NCI-H1105 (cell line): ENCODE measurements around the gene PLA2G4E.
A peak's percentile ranks its signal among the peaks of the same experiment; 100 is the strongest.

Source experiments
- DNase-seq: peaks from one replicate; lab custom pipeline; 2025; lab: John Stamatoyannopoulos, UW

Gene PLA2G4E

GRCh38 chr15:41975669-41976068 lies 45.2 kb downstream of the PLA2G4E start:
- DNase-seq, result no peak

GRCh38 chr15:41974041-41974440 lies 46.8 kb downstream of the PLA2G4E start:
- DNase-seq, result no peak

- DNase-seq, result peak; percentile 91
These were observed 48.3 kb downstream of the PLA2G4E start, which contains the start of gene EHD4 for GRCh38 chr15:41972253-41973242. Gene EHD4, minus strand, starts transcription at chr15:41972557. Its CDS starts 63 bp downstream, at chr15:41972494.

GRCh38 chr15:41971895-41972252 lies 49.0 kb downstream of the PLA2G4E start:
- DNase-seq, result peak; percentile 15

GRCh38 chr15:41971089-41971894 lies 49.5 kb downstream of the PLA2G4E start:
- DNase-seq, result peak; percentile 33

GRCh38 chr15:41970456-41970855 lies 50.4 kb downstream of the PLA2G4E start:
- no peak for DNase-seq

- no peak for DNase-seq
These were observed 50.9 kb downstream of the PLA2G4E start for GRCh38 chr15:41969851-41970431.

- DNase-seq, result no peak
These were observed 52.1 kb downstream of the PLA2G4E start for GRCh38 chr15:41968701-41969100.

GRCh38 chr15:41967506-41968206 lies 53.2 kb downstream of the PLA2G4E start:
- no peak for DNase-seq

- no peak for DNase-seq
These were observed 53.8 kb downstream of the PLA2G4E start for GRCh38 chr15:41966920-41967465.

- DNase-seq, result no peak
These were observed 54.4 kb downstream of the PLA2G4E start for GRCh38 chr15:41966414-41966812.

- no peak for DNase-seq
These were observed 55.1 kb downstream of the PLA2G4E start for GRCh38 chr15:41965441-41966413.

GRCh38 chr15:41961595-41962202 lies 59.1 kb downstream of the PLA2G4E start:
- DNase-seq, result no peak

- DNase-seq, result no peak
These were observed 59.8 kb downstream of the PLA2G4E start for GRCh38 chr15:41961001-41961518.

GRCh38 chr15:41958002-41958420 lies 62.8 kb downstream of the PLA2G4E start:
- DNase-seq, result no peak

GRCh38 chr15:41957021-41957897 lies 63.6 kb downstream of the PLA2G4E start:
- no peak for DNase-seq

- DNase-seq, result no peak
These were observed 64.9 kb downstream of the PLA2G4E start for GRCh38 chr15:41955807-41956525.

- no peak for DNase-seq
These were observed 65.7 kb downstream of the PLA2G4E start for GRCh38 chr15:41955100-41955499.
